Measurements from ENCODE around the gene CHRNA1. TPM values are rescaled to one million over a fixed set of nuclear protein-coding genes. Genes with fewer than 3 reads are reported as not detected.

The CHRNA1 gene
- total and polyA plus RNA-seq, 10 of the 15 experiments (the other 5 are each of a cell fraction or from before 2014, with no cell fraction given) = 0.05 to 0.14 TPM; not detected in 8

DNA sequence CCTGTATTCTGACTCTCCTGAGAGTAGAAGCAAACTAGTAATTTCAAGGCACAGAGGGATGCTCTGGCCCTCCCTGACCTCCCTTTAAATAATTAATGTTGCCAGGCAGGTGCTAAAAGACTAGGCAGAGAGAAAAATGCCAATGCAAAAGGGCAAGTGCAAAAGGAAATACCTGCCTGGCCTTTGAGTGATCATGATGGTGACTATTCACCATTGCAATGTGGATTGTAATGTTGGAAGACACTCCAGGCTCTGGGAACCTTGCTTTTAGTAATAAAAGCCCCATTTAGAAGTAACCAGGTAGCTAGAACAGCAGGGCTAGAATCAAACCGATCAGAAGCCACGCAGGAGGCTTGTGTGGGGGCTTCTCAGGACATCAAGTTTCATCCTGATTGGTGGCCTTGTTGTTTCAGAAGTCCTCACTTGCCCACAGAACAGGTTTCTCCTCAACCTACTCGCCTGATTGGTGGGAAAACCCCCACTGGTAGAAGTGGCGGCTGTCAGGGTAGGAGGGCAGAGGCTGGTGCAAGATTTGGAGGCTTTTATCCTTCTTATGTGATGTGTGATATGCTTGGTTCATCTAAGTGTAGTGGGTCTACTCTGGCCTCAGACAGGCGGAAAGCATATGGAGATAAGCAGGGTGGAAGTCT lies 16.0 kb upstream of the CHRNA1 start (continued):
- TF ChIP-seq, protein P1, sequence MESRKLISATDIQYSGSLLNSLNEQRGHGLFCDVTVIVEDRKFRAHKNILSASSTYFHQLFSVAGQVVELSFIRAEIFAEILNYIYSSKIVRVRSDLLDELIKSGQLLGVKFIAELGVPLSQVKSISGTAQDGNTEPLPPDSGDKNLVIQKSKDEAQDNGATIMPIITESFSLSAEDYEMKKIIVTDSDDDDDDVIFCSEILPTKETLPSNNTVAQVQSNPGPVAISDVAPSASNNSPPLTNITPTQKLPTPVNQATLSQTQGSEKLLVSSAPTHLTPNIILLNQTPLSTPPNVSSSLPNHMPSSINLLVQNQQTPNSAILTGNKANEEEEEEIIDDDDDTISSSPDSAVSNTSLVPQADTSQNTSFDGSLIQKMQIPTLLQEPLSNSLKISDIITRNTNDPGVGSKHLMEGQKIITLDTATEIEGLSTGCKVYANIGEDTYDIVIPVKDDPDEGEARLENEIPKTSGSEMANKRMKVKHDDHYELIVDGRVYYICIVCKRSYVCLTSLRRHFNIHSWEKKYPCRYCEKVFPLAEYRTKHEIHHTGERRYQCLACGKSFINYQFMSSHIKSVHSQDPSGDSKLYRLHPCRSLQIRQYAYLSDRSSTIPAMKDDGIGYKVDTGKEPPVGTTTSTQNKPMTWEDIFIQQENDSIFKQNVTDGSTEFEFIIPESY (IDR thresholded peaks at IDR 0.05) = no peak
- TF ChIP-seq PAX8 (IDR thresholded peaks at IDR 0.05) (no peak), BACH1 (IDR thresholded peaks at IDR 0.05; ENCODE audit: borderline replicate concordance) (no peak), SUZ12 (IDR thresholded peaks at IDR 0.05; ENCODE audit: unreplicated experiment) (no peak), CBFB (IDR thresholded peaks at IDR 0.05; ENCODE audit: low read depth) (no peak), NFYA (IDR thresholded peaks at IDR 0.05; ENCODE audit: borderline replicate concordance, low read depth, low read length) (no peak)

GRCh38 chr2:174779361-174779928 lies 15.2 kb upstream of the CHRNA1 start:
- Histone ChIP-seq H3K27ac (ENCODE audit: control insufficient read depth, insufficient read depth) (no peak overlapping the region), H3K9ac (ENCODE audit: control insufficient read depth, insufficient read depth, low read length) (no peak overlapping the region), H3K4me1 (ENCODE audit: control insufficient read depth, insufficient read depth, low read length) (peaks cover 10% of the 10 kb centered on the region), H3K9me3 (replicated peaks; ENCODE audit: control insufficient read depth, insufficient read depth, low read length) (no peaks in the 10 kb centered on the region), H3K4me3 (no peak overlapping the region), H3K36me3 (ENCODE audit: control insufficient read depth in 2 of 2, insufficient read depth in 2 of 2, low read length in 1 of 2) (no peaks in the 10 kb centered on the region), H4K20me1 (ENCODE audit: control insufficient read depth, insufficient read depth) (no peaks in the 10 kb centered on the region), H3K79me2 (ENCODE audit: control insufficient read depth, insufficient read depth, low read length) (no peaks in the 10 kb centered on the region), H3K27me3 (replicated peaks in 1 of 2; ENCODE audit: control insufficient read depth in 2 of 2, insufficient read depth in 2 of 2, low read length in 1 of 2) (no peaks in the 10 kb centered on the region; a peak in 2 of 4 replicates), H3K4me2 (ENCODE audit: control insufficient read depth, insufficient read depth) (no peak overlapping the region), H2AFZ (ENCODE audit: control insufficient read depth, low read depth, low read length) (no peak overlapping the region)
- no TSS peak for BruUV-seq (replicated peaks)
- WGBS (ENCODE audit: insufficient coverage, insufficient replicate concordance, low lambda C conversion rate, missing lambda C conversion rate) = 68% methylated on average over 5 of the region's 5 CpGs
- CTCF ChIA-PET = no interaction called here
- SMC1A ChIA-PET (ENCODE audit: uncharacterized antibody, unreplicated experiment) = interaction anchor here (0.6 to 1.2 kb wide), 2 partner anchors 31 to 356 kb away, joined by 3 read pairs; no protein-coding TSS in a partner anchor
- POLR2A ChIA-PET = no interaction called here
- in situ Hi-C loops (cut with MboI) (no loop called here), intact Hi-C loops (cut with micrococcal nuclease; ENCODE audit: unreplicated experiment) (no loop called here)
- RAD21 ChIA-PET (ENCODE audit: unreplicated experiment) = interaction anchor here (1.5 kb wide), 1 partner anchor 30 kb away, joined by 4 read pairs; no protein-coding TSS in a partner anchor
- DNase-seq (ENCODE audit: low read depth, low spot score) (no peak), FAIRE-seq (no peak), ATAC-seq (no peak)
- no peak for TF ChIP-seq MTA3 (IDR thresholded peaks at IDR 0.05; ENCODE audit: borderline replicate concordance, low read length)
- TF ChIP-seq ZSCAN29 (IDR thresholded peaks at IDR 0.05) = no peak
- no peak for TF ChIP-seq BRCA1 (IDR thresholded peaks at IDR 0.05; ENCODE audit: low read depth, low read length)
- no peak for TF ChIP-seq NFYA (IDR thresholded peaks at IDR 0.05; ENCODE audit: borderline replicate concordance, low read depth, low read length)
- no peak for TF ChIP-seq TCF3 (IDR thresholded peaks at IDR 0.05; ENCODE audit: borderline replicate concordance, insufficient read depth, low read depth, low read length)
- no peak for TF ChIP-seq MYC (IDR thresholded peaks at IDR 0.05; ENCODE audit: insufficient read depth, insufficient read length, insufficient replicate concordance, low read length, severe bottlenecking)
- no peak for TF ChIP-seq ATF2 (IDR thresholded peaks at IDR 0.05; ENCODE audit: low read length)
- TF ChIP-seq E2F4 (IDR thresholded peaks at IDR 0.05; ENCODE audit: low read depth, low read length) = no peak
- no peak for TF ChIP-seq TAF1 (IDR thresholded peaks at IDR 0.05; ENCODE audit: borderline replicate concordance, low read depth, low read length)
- TF ChIP-seq SIX5 (IDR thresholded peaks at IDR 0.05; ENCODE audit: low read depth, low read length, severe bottlenecking) = no peak
- no peak for TF ChIP-seq STAT3 (IDR thresholded peaks at IDR 0.05; ENCODE audit: low read depth, low read length)
- TF ChIP-seq MEF2B (IDR thresholded peaks at IDR 0.05; ENCODE audit: partially characterized antibody, poor library complexity, severe bottlenecking) = no peak
- TF ChIP-seq CHD2 (IDR thresholded peaks at IDR 0.05; ENCODE audit: borderline replicate concordance, low read depth, low read length) = no peak
- no peak for TF ChIP-seq NR2C2 (IDR thresholded peaks at IDR 0.05; ENCODE audit: borderline replicate concordance, control insufficient read depth, insufficient read length, low read depth)
